SK-N-MC (cell line): ENCODE results near the gene UGT1A7.

Experiments
- EZH2 ChIP-seq: fragments of 200-600 bp; sonication (generic); IDR thresholded peaks from one replicate; pipeline ENCODE4 v1.6.1; 2017; ENCODE audit warnings: antibody characterized with exemption
- POLR2AphosphoS5 ChIP-seq: IDR thresholded peaks from 2 replicates; pipeline ENCODE4 v1.6.1; 2012; ENCODE audit warnings: mild to moderate bottlenecking, low read depth, low read length, borderline replicate concordance

GRCh38 chr2:233780771-233781170, 99.1 kb downstream of the UGT1A7 start:
- TF ChIP-seq EZH2 (no peak), POLR2AphosphoS5 (no peak)
